Body of pancreas (tissue), 4 donors: ENCODE measurements around the gene CASZ1. TPM values are rescaled to one million over a fixed set of nuclear protein-coding genes. Genes with fewer than 3 reads are reported as not detected.

Source experiments
- ATAC-seq: fragments of 150-250 bp; one replicate; pipeline ENCODE4 v1.9.1; 2016
- DNase-seq, 4 donors: peaks; one replicate each; pipeline ENCODE4 v3.0.0-alpha.2; 2019
- H3K27ac ChIP-seq, 4 donors: fragments of 200-600 bp; sonication (generic); 1 replicate in 3 of 4; 2 replicates in 1 of 4; pipeline versions ENCODE4 v1.5.1 to v1.6.1; 2016 to 2019; ENCODE audit warnings: mild to moderate bottlenecking in 1 of 4, mixed read lengths in 1 of 4, moderate library complexity in 1 of 4
- H3K27me3 ChIP-seq, 2 donors: fragments of 200-600 bp; sonication (generic); one replicate each; pipeline ENCODE4 v1.6.0; 2016; ENCODE audit warnings: mild to moderate bottlenecking in 1 of 2
- H3K36me3 ChIP-seq, 2 donors: fragments of 200-600 bp; sonication (generic); replicated peaks in 1 of 2; 2 replicates each; pipeline ENCODE4 v1.5.1; 2016; ENCODE audit warnings: low read depth in 2 of 2; ENCODE audit not compliant: insufficient read depth in 1 of 2
- H3K4me1 ChIP-seq: fragments of 200-600 bp; sonication (generic); one replicate; pipeline ENCODE4 v1.6.0; 2016
- H3K4me3 ChIP-seq, 2 donors: fragments of 200-600 bp; sonication (generic); 1 replicate in 1 of 2; 2 replicates in 1 of 2; pipeline ENCODE4 v1.5.1; 2016 to 2019
- H3K9me3 ChIP-seq, 3 donors: fragments of 200-600 bp; sonication (generic); 1 replicate in 2 of 3; 2 replicates in 1 of 3; pipeline ENCODE4 v1.5.1; 2016
- POLR2A ChIP-seq, 3 donors: fragments of 450-650 bp; IDR thresholded peaks; one replicate each; pipeline ENCODE4 v1.6.1; 2016; ENCODE audit warnings: antibody characterized with exemption in 3 of 3, mild to moderate bottlenecking in 2 of 3
- WGBS, 2 donors: methylation state at CpG; one replicate each; pipeline ENCODE4 v1.1.5; 2017; 5-methylcytosine and 5-hydroxymethylcytosine counted together
- intact Hi-C: fragments of 100-400 bp; cut with DNase I; formaldehyde crosslinking; loops from one replicate; pipeline ENCODE4 v1.15.1; 2023
- total RNA-seq, 2 donors: library from RNA; depleted of rRNA; stranded (reverse); fragments of >200 nt; gene quantifications; one replicate each; pipeline ENCODE4 v1.1.0, GENCODE V29; 2016
- TF ChIP-seq, protein P1 (sequence below), 7 experiments: fragments of 450-650 bp in 4 of 7; fragments of 200-600 bp in 3 of 7; sonication (generic) in 3 of 7; IDR thresholded peaks; one replicate each; pipeline ENCODE4 v1.5.1; 2016 to 2019; ENCODE audit warnings: antibody characterized with exemption in 7 of 7

CASZ1 gene
- total RNA-seq, 2 donors from 2014 or later, result 9.3 to 14.2 TPM

DNA sequence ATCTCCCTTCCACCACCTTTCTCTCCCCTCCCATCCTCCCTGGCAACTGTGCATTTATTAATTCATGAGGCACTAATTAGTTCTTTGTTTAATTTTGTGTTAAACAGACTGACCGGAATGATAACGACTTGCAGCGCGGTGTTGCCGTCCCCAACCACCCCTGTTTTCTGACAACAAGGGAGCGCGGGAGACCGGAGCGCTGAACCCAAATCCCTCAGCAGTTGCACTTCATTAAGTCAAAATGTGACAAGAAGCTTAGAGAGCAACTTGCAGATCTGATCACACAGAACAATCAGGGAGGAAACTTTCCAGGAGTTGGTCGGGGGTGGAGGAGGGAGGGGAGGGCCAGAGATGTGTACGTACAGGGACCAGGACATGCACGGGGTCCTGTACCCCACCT lies 89.2 kb downstream of the CASZ1 start:
- peaks cover 22% of the 10 kb centered on the region for H3K4me1 ChIP-seq
- WGBS, 2 donors, result 85 to 95% methylated on average over 12 of the region's 12 CpGs
- H3K36me3 ChIP-seq, result no peaks in the 10 kb centered on the region
- TF ChIP-seq POLR2A (IDR thresholded peaks at IDR 0.05), result no peak
- TF ChIP-seq, protein P1, sequence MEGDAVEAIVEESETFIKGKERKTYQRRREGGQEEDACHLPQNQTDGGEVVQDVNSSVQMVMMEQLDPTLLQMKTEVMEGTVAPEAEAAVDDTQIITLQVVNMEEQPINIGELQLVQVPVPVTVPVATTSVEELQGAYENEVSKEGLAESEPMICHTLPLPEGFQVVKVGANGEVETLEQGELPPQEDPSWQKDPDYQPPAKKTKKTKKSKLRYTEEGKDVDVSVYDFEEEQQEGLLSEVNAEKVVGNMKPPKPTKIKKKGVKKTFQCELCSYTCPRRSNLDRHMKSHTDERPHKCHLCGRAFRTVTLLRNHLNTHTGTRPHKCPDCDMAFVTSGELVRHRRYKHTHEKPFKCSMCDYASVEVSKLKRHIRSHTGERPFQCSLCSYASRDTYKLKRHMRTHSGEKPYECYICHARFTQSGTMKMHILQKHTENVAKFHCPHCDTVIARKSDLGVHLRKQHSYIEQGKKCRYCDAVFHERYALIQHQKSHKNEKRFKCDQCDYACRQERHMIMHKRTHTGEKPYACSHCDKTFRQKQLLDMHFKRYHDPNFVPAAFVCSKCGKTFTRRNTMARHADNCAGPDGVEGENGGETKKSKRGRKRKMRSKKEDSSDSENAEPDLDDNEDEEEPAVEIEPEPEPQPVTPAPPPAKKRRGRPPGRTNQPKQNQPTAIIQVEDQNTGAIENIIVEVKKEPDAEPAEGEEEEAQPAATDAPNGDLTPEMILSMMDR (IDR thresholded peaks at IDR 0.05), result no peak
- intact Hi-C loops, result no loop called here
- H3K27ac ChIP-seq, result no peak overlapping the region
- H3K27me3 ChIP-seq, result no peaks in the 10 kb centered on the region
- no peak for DNase-seq
- no peaks in the 10 kb centered on the region for H3K9me3 ChIP-seq
- H3K4me3 ChIP-seq, result no peak overlapping the region
- ATAC-seq, result no peak

- H3K4me3 ChIP-seq, result no peak overlapping the region
- intact Hi-C loops, result no loop called here
- 86 to 87% methylated on average over 16 of the region's 16 CpGs for WGBS, 2 donors
- H3K27me3 ChIP-seq, result no peaks in the 10 kb centered on the region
- TF ChIP-seq, protein P1 (IDR thresholded peaks at IDR 0.05), result no peak
- no peak for TF ChIP-seq POLR2A (IDR thresholded peaks at IDR 0.05)
- DNase-seq, result no peak
- peaks cover 22% of the 10 kb centered on the region for H3K4me1 ChIP-seq
- no peaks in the 10 kb centered on the region for H3K36me3 ChIP-seq
- ATAC-seq, result no peak
- H3K9me3 ChIP-seq, result no peaks in the 10 kb centered on the region
- no peak overlapping the region for H3K27ac ChIP-seq
These were observed 90.0 kb downstream of the CASZ1 start for GRCh38 chr1:10706376-10706913.

DNA sequence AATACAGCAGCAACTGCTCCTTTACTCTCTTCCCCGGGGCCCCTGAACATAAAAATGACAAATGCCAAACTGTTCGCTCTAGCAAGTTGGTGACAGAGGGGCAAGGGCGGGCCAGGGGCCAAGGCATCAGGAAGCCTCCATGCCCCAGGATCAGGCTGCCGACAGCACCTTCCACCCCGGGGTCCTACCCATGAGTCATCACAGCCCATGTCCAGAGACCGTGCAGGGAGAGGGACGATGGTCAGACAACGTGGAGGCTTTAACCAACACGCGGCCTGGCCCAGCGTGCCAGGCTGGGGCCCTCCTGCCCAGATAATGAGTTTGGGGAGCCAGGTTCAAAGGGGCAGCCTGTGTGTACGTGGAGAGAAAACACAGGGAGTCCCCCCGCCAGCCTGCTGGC lies 90.5 kb downstream of the CASZ1 start:
- Histone ChIP-seq H3K27me3 (no peaks in the 10 kb centered on the region), H3K4me1 (peaks cover 22% of the 10 kb centered on the region), H3K9me3 (no peaks in the 10 kb centered on the region), H3K27ac (no peak overlapping the region), H3K36me3 (no peaks in the 10 kb centered on the region), H3K4me3 (no peak overlapping the region)
- 94 to 100% methylated on average over 4 to 13 of the region's 13 CpGs for WGBS, 2 donors
- ATAC-seq (no peak), DNase-seq (no peak)
- intact Hi-C loops, result no loop called here
- TF ChIP-seq, protein P1 (IDR thresholded peaks at IDR 0.05), result no peak
- TF ChIP-seq POLR2A (IDR thresholded peaks at IDR 0.05), result no peak

GRCh38 chr1:10704368-10704882 lies 92.0 kb downstream of the CASZ1 start:
- Histone ChIP-seq H3K27me3 (no peaks in the 10 kb centered on the region), H3K27ac (peak overlapping the region in 3 of 4 donors; percentile 49 to 59 (median 54)), H3K4me1 (peaks cover 32% of the 10 kb centered on the region), H3K4me3 (no peak overlapping the region), H3K36me3 (no peaks in the 10 kb centered on the region), H3K9me3 (no peaks in the 10 kb centered on the region)
- no peak for TF ChIP-seq POLR2A (IDR thresholded peaks at IDR 0.05)
- TF ChIP-seq, protein P1 (IDR thresholded peaks at IDR 0.05), result no peak
- WGBS, 2 donors, result 50 to 68% methylated on average over 27 to 44 of the region's 44 CpGs
- ATAC-seq, result peak; percentile 73
- intact Hi-C loops, result no loop called here
- DNase-seq, result peak in 3 of 4 donors; percentile 52 to 63 (median 62)

GRCh38 chr1:10703702-10704101 lies 92.7 kb downstream of the CASZ1 start:
- Histone ChIP-seq H3K9me3 (no peaks in the 10 kb centered on the region), H3K27me3 (no peaks in the 10 kb centered on the region), H3K4me1 (peaks cover 40% of the 10 kb centered on the region), H3K4me3 (no peak overlapping the region), H3K27ac (peak overlapping the region in 1 of 4 donors; percentile 59), H3K36me3 (no peaks in the 10 kb centered on the region)
- WGBS, 2 donors, result 93 to 98% methylated on average over 6 to 8 of the region's 8 CpGs
- TF ChIP-seq, protein P1 (IDR thresholded peaks at IDR 0.05), result no peak
- TF ChIP-seq POLR2A (IDR thresholded peaks at IDR 0.05), result no peak
- no peak for ATAC-seq
- intact Hi-C loops, result no loop called here
- DNase-seq, result no peak
